Thyroid gland (tissue), 4 donors: ENCODE measurements around the gene PCDHA10. TPM values are rescaled to one million over a fixed set of nuclear protein-coding genes. Genes with fewer than 3 reads are reported as not detected.
"Not testable (repeated sequence)": the region's sequence is repeated elsewhere in the genome, so short reads cannot be mapped to it uniquely, and the experiment has no call there.

Experiments
- DNase-seq, 2 donors: peaks; one replicate each; pipeline ENCODE4 v3.0.0-alpha.2; 2019
- H3K27ac ChIP-seq, 3 donors: fragments of 200-600 bp; sonication (generic); 1 replicate in 2 of 3; 2 replicates in 1 of 3; pipeline ENCODE4 v1.5.1; 2016 to 2019; ENCODE audit warnings: mild to moderate bottlenecking in 1 of 3, moderate library complexity in 1 of 3
- H3K27me3 ChIP-seq: fragments of 200-600 bp; sonication (generic); one replicate; pipeline ENCODE4 v1.5.1; 2019
- H3K36me3 ChIP-seq, 2 donors: fragments of 200-600 bp; sonication (generic); one replicate each; pipeline ENCODE4 v1.5.1; 2016 to 2019
- H3K4me1 ChIP-seq, 2 donors: fragments of 200-600 bp; sonication (generic); one replicate each; pipeline ENCODE4 v1.5.1; 2017 to 2019
- H3K4me3 ChIP-seq, 3 donors: fragments of 200-600 bp; sonication (generic); replicated peaks in 1 of 3; 1 replicate in 2 of 3; 2 replicates in 1 of 3; pipeline ENCODE4 v1.5.1; 2016; ENCODE audit warnings: mild to moderate bottlenecking in 1 of 3
- H3K9me3 ChIP-seq: fragments of 200-600 bp; sonication (generic); one replicate; pipeline ENCODE4 v1.5.1; 2017
- POLR2A ChIP-seq, 2 donors: fragments of 450-650 bp; IDR thresholded peaks; one replicate each; pipeline ENCODE4 v1.6.1; 2017; ENCODE audit warnings: antibody characterized with exemption in 2 of 2, mild to moderate bottlenecking in 2 of 2, moderate library complexity in 1 of 2
- WGBS, 2 donors: methylation state at CpG; one replicate each; pipeline ENCODE4 v1.1.5; 2017; 5-methylcytosine and 5-hydroxymethylcytosine counted together
- intact Hi-C: fragments of 100-400 bp; cut with DNase I; formaldehyde crosslinking; loops from one replicate; pipeline ENCODE4 v1.15.1; 2023
- total RNA-seq, 4 donors: library from RNA; depleted of rRNA; stranded (reverse); fragments of >200 nt; gene quantifications; one replicate each; pipeline ENCODE4 v1.2.3, GENCODE V29; 2016
- TF ChIP-seq, protein P1 (sequence below), 6 experiments: fragments of 200-600 bp in 3 of 6; fragments of 450-650 bp in 3 of 6; sonication (generic) in 3 of 6; IDR thresholded peaks; one replicate each; pipeline ENCODE4 v1.5.1; 2016 to 2019; ENCODE audit warnings: antibody characterized with exemption in 6 of 6, mild to moderate bottlenecking in 2 of 6, inconsistent platforms in 1 of 6, moderate library complexity in 1 of 6

PCDHA10 gene
- total RNA-seq, 4 donors from 2014 or later, result 6.0 to 11.8 (median 9.2) TPM

DNA sequence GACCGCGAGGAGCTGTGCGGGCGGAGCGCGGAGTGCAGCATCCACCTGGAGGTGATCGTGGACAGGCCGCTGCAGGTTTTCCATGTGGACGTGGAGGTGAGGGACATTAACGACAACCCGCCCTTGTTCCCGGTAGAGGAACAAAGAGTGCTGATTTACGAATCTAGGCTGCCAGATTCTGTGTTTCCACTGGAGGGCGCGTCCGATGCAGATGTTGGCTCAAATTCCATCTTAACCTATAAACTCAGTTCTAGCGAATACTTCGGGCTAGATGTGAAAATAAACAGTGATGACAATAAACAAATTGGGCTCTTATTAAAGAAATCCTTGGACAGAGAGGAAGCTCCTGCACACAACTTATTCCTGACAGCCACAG lies 27.3 kb upstream of the PCDHA10 start:
- intact Hi-C loops, result no loop called here
- Histone ChIP-seq H3K4me3 (peak overlapping the region in 1 of 3 donors; percentile 11), H3K27me3 (peaks cover 7% of the 10 kb centered on the region), H3K9me3 (no peaks in the 10 kb centered on the region), H3K4me1 (no peaks in the 10 kb centered on the region), H3K27ac (no peak overlapping the region), H3K36me3 (no peaks in the 10 kb centered on the region)
- no peak for DNase-seq
- 14 to 18% methylated on average over 16 to 18 of the region's 18 CpGs for WGBS, 2 donors
- no peak for TF ChIP-seq POLR2A (IDR thresholded peaks at IDR 0.05)
- TF ChIP-seq, protein P1, sequence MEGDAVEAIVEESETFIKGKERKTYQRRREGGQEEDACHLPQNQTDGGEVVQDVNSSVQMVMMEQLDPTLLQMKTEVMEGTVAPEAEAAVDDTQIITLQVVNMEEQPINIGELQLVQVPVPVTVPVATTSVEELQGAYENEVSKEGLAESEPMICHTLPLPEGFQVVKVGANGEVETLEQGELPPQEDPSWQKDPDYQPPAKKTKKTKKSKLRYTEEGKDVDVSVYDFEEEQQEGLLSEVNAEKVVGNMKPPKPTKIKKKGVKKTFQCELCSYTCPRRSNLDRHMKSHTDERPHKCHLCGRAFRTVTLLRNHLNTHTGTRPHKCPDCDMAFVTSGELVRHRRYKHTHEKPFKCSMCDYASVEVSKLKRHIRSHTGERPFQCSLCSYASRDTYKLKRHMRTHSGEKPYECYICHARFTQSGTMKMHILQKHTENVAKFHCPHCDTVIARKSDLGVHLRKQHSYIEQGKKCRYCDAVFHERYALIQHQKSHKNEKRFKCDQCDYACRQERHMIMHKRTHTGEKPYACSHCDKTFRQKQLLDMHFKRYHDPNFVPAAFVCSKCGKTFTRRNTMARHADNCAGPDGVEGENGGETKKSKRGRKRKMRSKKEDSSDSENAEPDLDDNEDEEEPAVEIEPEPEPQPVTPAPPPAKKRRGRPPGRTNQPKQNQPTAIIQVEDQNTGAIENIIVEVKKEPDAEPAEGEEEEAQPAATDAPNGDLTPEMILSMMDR (IDR thresholded peaks at IDR 0.05), result no peak

DNA sequence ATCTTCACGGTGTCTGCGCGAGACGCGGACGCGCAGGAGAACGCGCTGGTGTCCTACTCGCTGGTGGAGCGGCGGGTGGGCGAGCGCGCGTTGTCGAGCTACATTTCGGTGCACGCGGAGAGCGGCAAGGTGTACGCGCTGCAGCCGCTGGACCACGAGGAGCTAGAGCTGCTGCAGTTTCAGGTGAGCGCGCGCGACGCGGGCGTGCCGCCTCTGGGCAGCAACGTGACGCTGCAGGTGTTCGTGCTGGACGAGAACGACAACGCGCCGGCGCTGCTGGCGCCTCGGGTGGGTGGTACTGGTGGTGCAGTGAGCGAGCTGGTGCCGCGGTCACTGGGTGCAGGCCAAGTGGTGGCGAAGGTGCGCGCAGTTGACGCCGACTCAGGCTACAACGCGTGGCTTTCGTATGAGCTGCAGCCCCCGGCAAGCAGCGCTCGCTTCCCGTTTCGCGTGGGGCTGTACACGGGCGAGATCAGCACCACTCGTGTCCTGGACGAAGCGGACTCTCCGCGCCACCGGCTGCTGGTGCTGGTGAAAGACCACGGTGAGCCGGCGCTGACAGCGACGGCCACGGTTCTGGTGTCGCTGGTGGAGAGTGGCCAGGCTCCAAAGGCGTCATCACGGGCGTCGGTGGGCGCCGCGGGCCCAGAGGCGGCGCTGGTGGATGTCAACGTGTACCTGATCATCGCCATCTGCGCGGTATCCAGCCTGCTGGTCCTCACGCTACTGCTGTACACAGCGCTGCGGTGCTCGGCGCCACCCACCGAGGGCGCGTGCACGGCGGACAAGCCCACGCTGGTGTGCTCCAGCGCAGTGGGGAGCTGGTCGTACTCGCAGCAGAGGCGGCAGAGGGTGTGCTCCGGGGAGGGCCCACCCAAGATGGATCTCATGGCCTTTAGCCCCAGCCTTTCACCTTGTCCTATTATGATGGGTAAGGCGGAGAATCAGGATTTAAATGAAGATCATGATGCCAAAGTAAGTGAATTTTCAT lies 25.9 kb upstream of the PCDHA10 start:
- intact Hi-C loops, H3K27me3 ChIP-seq, H3K9me3 ChIP-seq: not testable (repeated sequence)

DNA sequence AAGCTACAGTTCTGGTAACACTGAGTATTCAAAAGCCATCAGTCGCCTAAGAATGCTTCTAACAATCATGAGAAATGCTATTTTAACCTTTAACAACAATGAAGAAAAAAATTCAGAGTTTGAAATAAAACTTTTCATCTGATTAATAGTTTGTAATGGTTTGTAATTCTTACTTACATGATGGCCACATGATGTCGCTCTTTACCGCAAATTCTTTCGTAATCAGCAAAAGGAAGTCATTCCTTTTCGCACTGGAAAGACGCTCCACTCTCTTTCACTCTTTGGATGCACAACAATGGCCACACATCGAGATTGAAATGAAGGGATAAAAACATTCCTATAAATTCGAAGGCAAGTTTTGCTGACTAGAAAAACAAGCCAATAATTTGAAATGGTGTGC lies 21.7 kb upstream of the PCDHA10 start, which contains the start of gene PCDHA7:
PCDHA7 (plus strand) TSS at position 277 of the 400 bp plus-strand sequence; CDS start at position 392, 115 bp downstream.
- intact Hi-C loops, result no loop called here
- no peaks in the 10 kb centered on the region for H3K27me3 ChIP-seq
- TF ChIP-seq, protein P1 (IDR thresholded peaks at IDR 0.05), result no peak
- no peak for TF ChIP-seq POLR2A (IDR thresholded peaks at IDR 0.05)
- 6 to 12% methylated on average over 8 of the region's 8 CpGs for WGBS, 2 donors
- no peaks in the 10 kb centered on the region for H3K9me3 ChIP-seq
- no peak for DNase-seq
- H3K4me1 ChIP-seq, result no peaks in the 10 kb centered on the region
- no peak within 1 kb of the TSS for H3K27ac ChIP-seq
- no peaks in the 10 kb centered on the region for H3K36me3 ChIP-seq
- H3K4me3 ChIP-seq, result no peak within 1 kb of the TSS

More for the DNA sequence above, 25.9 kb upstream of the PCDHA10 start:
- H3K4me3 ChIP-seq, H3K4me1 ChIP-seq, H3K27ac ChIP-seq, H3K36me3 ChIP-seq, DNase-seq: not testable (repeated sequence)
- 30 to 44% methylated on average over 26 to 39 of the region's 106 CpGs for WGBS, 2 donors

DNA sequence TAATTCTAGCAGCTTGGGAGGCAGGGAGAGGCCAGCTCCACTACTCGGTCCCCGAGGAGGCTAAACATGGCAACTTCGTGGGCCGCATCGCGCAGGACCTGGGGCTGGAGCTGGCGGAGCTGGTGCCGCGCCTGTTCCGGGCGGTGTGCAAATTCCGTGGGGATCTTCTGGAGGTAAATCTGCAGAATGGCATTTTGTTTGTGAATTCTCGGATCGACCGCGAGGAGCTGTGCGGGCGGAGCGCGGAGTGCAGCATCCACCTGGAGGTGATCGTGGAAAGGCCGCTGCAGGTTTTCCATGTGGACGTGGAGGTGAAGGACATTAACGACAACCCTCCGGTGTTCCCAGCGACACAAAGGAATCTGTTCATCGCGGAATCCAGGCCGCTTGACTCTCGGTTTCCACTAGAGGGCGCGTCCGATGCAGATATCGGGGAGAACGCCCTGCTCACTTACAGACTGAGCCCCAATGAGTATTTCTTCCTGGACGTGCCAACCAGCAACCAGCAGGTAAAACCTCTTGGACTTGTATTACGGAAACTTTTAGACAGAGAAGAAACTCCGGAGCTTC lies 21.2 kb upstream of the PCDHA10 start:
- 16 to 19% methylated on average over 26 to 27 of the region's 38 CpGs for WGBS, 2 donors
- H3K4me1 ChIP-seq, H3K27me3 ChIP-seq, H3K36me3 ChIP-seq, H3K27ac ChIP-seq, DNase-seq, intact Hi-C loops, H3K9me3 ChIP-seq, H3K4me3 ChIP-seq: not testable (repeated sequence)

DNA sequence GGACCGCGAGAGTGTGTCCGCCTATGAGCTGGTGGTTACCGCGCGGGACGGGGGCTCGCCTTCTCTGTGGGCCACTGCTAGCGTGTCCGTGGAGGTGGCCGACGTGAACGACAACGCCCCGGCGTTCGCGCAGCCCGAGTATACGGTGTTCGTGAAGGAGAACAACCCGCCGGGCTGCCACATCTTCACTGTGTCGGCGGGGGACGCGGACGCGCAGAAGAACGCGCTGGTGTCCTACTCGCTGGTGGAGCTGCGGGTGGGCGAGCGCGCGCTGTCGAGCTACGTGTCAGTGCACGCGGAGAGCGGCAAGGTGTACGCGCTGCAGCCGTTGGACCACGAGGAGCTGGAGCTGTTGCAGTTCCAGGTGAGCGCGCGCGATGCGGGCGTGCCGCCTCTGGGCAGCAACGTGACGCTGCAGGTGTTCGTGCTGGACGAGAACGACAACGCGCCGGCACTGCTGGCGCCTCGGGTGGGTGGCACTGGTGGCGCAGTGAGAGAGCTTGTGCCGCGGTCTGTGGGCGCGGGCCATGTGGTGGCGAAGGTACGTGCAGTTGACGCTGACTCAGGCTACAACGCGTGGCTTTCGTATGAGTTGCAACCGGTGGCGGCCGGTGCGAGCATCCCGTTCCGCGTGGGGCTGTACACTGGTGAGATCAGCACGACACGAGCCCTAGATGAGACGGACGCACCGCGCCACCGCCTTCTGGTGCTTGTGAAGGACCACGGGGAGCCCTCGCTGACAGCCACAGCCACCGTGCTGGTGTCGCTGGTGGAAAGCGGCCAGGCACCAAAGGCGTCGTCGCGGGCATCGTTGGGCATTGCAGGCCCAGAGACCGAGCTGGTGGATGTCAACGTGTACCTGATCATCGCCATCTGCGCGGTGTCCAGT lies 19.8 kb upstream of the PCDHA10 start:
- Histone ChIP-seq H3K4me1 (no peaks in the 10 kb centered on the region), H3K9me3 (no peaks in the 10 kb centered on the region), H3K27me3 (no peaks in the 10 kb centered on the region), H3K36me3 (no peaks in the 10 kb centered on the region), H3K27ac (no peak overlapping the region), H3K4me3 (no peak overlapping the region)
- no peak for DNase-seq
- TF ChIP-seq, protein P1 (IDR thresholded peaks at IDR 0.05), result no peak
- no peak for TF ChIP-seq POLR2A (IDR thresholded peaks at IDR 0.05)
- WGBS, 2 donors, result 38 to 52% methylated on average over 24 to 54 of the region's 103 CpGs
- intact Hi-C loops, result no loop called here
